WERI-Rb-1 (cell line): ENCODE data around the gene MOV10.

Source experiments
- DNase-seq: peaks from one replicate; pipeline ENCODE4 v3.0.0-alpha.2; 2020
- H3K27ac ChIP-seq: fragments of 250-450 bp; sonication (Bioruptor Pico); 2 replicates; pipeline ENCODE4 v1.5.1; 2020; ENCODE audit warnings: mild to moderate bottlenecking, moderate library complexity
- H3K27me3 ChIP-seq: fragments of 250-450 bp; sonication (Bioruptor Pico); 2 replicates; pipeline ENCODE4 v1.5.1; 2021; ENCODE audit warnings: mild to moderate bottlenecking, low read depth, moderate library complexity; ENCODE audit not compliant: insufficient read depth, severe bottlenecking
- H3K36me3 ChIP-seq: fragments of 250-450 bp; sonication (Bioruptor Pico); 2 replicates; pipeline ENCODE4 v1.5.1; 2020; ENCODE audit warnings: mild to moderate bottlenecking, moderate library complexity
- H3K4me3 ChIP-seq: 2 replicates; pipeline ENCODE4 v1.5.1; 2011; ENCODE audit warnings: low read depth, mild to moderate bottlenecking, control low read depth, low read length
- H3K9me3 ChIP-seq: fragments of 250-450 bp; sonication (Bioruptor Pico); 2 replicates; pipeline ENCODE4 v1.5.1; 2021; ENCODE audit warnings: mild to moderate bottlenecking, moderate library complexity; ENCODE audit not compliant: severe bottlenecking
- TF ChIP-seq, protein P1 (sequence below): IDR thresholded peaks from 2 replicates; pipeline ENCODE4 v1.5.1; 2011; ENCODE audit warnings: low read depth, mild to moderate bottlenecking, control low read depth, inconsistent platforms, low read length

The MOV10 gene

DNA sequence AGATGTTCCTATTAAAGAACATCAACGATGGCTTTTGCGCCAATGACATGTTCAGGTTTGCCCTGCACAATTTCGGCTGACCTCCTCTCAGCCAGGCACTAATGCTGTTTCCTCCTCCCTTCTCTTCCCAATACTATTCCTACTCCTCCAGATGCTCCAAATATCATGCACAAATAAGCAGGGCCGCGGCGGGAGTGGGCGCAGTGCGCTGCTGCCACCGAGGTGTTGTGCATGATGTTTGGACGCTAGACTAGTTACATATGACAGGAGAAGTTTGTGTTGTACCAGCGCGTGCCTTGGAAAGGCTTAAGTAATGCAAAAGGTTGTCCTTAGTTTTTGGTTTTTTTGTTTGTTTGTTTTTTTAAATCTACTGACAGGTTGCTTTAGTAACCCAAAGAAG, 73.9 kb downstream of the MOV10 start:
- Histone ChIP-seq H3K9me3 (peaks cover 2% of the 10 kb centered on the region), H3K4me3 (no peak overlapping the region), H3K27me3 (no peaks in the 10 kb centered on the region), H3K27ac (no peak overlapping the region), H3K36me3 (no peaks in the 10 kb centered on the region)
- TF ChIP-seq, protein P1, sequence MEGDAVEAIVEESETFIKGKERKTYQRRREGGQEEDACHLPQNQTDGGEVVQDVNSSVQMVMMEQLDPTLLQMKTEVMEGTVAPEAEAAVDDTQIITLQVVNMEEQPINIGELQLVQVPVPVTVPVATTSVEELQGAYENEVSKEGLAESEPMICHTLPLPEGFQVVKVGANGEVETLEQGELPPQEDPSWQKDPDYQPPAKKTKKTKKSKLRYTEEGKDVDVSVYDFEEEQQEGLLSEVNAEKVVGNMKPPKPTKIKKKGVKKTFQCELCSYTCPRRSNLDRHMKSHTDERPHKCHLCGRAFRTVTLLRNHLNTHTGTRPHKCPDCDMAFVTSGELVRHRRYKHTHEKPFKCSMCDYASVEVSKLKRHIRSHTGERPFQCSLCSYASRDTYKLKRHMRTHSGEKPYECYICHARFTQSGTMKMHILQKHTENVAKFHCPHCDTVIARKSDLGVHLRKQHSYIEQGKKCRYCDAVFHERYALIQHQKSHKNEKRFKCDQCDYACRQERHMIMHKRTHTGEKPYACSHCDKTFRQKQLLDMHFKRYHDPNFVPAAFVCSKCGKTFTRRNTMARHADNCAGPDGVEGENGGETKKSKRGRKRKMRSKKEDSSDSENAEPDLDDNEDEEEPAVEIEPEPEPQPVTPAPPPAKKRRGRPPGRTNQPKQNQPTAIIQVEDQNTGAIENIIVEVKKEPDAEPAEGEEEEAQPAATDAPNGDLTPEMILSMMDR = no peak
- DNase-seq = no peak
